GM21723 (cell line): ENCODE data around the gene FGD6.
"Not testable (repeated sequence)": the region's sequence is repeated elsewhere in the genome, so short reads cannot be mapped to it uniquely, and the experiment has no call there.

ENCODE experiments used
- ATAC-seq: cut with Tn5 transposase; IDR thresholded peaks from one replicate; pipeline ENCODE4 v1.9.1; 2021; ENCODE audit warnings: mild to moderate bottlenecking, moderate library complexity; ENCODE audit not compliant: unreplicated experiment

FGD6 gene

GRCh38 chr12:95131589-95132340, 85.5 kb downstream of the FGD6 start:
- no peak for ATAC-seq

- ATAC-seq: no peak
Measured at GRCh38 chr12:95130096-95130495, 87.2 kb downstream of the FGD6 start.

GRCh38 chr12:95129115-95129514, 88.2 kb downstream of the FGD6 start:
- no peak for ATAC-seq

DNA sequence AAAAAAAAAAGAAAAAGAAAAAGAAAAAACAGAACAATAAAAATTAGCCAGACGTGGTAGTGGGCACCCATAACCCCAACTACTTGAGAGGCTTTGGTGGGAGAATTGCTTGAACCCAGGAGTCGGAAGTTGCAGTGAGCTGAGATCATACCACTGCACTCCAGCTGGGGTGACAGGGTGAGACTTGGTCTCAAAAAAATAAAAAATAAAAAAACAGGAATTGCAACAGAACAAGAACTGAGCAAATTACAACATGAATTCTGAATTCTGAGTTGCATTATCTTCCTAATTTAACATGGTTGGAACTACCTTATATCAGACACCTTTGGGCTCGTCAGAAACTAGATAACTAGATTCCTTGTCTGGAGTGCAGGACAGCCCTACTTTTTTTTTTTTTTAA, 90.5 kb downstream of the FGD6 start:
- ATAC-seq: no peak

- no peak for ATAC-seq
Measured at GRCh38 chr12:95126076-95126475, 91.2 kb downstream of the FGD6 start.

- no peak for ATAC-seq
Measured at GRCh38 chr12:95124106-95124505, 93.2 kb downstream of the FGD6 start.

- ATAC-seq: no peak
Measured at GRCh38 chr12:95118788-95119179, 98.5 kb downstream of the FGD6 start.

GRCh38 chr12:95118138-95118787, 99.0 kb downstream of the FGD6 start:
- no peak for ATAC-seq

- peak; percentile 77 for ATAC-seq
Measured at GRCh38 chr12:95117178-95117599, 100.1 kb downstream of the FGD6 start.

DNA sequence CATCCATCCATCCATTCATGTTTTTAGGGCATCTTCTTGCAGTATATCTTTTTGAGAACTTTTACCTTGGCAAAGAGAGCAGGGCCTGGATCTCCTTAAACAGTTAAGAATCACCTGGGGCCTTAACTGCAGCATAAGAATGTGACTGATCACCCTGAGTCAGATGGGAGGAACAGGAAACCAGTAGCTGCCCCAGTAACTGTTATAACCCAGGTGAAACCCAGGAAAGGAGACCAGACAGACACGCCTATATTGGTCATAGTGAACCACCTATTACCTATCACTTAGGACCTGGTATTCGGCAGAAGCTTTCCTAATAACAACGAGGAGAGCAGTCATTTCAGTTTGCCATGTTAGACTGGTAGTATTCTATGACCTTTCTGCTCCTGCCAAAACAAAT, 100.5 kb downstream of the FGD6 start:
- ATAC-seq: peak; percentile 59

- ATAC-seq: no peak
Measured at GRCh38 chr12:95116341-95116740, 100.9 kb downstream of the FGD6 start.

DNA sequence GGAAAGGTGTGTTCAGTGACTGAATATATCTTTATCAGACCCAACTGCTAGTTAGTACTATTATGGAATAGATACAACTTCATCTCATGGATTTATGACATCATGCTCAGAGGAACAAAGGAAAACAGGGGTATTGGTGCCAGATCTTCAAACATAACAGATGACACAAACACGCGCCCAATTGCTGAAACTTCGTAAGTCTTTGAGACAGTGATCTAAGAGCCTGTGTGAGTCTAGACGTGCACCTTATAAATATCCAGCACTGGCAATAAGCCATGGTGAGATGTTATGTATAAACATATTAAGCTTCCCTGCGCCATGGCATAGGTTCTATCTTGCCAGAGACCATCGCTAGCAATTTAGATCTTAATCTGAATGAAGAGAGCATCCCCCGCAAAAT, 101.6 kb downstream of the FGD6 start:
- ATAC-seq: no peak

GRCh38 chr12:95114766-95115405, 102.4 kb downstream of the FGD6 start:
- no peak for ATAC-seq

DNA sequence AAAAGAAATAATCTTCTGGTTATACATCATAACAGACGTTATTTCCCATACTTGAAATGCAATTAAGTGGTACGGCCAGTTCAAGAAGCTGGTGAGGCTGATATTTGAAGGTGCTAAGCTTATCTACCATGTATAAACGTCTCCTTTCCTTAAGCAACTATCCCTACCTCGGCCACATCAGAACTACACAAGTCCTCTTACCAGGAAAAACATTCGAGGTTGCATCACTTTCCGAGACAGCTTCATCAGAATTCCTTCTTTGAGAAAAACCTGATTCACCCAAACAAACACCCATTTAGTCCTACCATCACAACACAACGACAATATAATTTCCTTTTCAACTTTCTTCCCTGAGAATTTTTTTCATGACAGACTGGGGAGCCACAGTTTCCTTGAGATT, 109.9 kb downstream of the FGD6 start:
- no peak for ATAC-seq

DNA sequence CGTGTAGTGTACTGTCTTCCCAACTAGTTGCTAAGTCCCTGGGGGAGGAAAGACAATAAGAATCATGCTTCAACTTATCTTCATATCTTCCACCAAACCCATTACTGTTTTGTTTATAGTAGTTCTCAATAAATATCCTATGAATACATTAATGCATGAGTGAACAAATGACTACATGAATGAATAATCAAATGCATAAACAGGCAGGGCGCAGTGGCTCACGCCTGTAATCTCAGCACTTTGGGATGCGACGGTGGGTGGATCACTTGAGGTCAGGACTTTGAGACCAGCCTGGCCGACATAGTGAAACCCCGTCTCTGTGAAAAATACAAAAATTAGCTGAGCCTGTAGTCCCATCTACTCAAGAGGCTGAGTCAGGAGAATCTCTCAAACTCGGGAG, 111.7 kb downstream of the FGD6 start:
- ATAC-seq: no peak

DNA sequence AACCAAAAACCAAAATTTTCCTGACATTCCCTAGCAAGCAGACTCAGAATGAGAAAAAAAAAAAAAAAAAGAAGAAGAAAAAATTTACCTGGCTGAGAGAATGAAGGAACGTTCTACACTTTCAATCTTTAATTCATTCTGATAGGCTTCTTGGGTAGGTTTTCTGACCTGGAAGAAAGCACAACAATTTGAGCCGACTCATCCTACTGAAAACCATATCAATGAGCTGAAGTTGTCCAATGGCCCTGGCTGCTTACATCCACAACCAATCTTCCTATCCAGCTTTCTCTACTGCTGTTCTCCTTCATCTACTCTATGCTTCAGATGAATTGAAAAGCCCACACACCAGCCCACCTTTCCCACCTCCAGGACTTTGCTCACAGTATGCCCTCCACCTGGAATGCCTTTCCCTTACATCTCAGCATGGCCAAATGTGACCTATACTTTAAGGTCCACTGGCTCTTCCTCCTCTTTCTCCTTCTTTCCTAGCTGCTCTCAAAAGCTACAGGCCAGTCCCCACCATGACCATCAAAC, 112.3 kb downstream of the FGD6 start:
- ATAC-seq: no peak

DNA sequence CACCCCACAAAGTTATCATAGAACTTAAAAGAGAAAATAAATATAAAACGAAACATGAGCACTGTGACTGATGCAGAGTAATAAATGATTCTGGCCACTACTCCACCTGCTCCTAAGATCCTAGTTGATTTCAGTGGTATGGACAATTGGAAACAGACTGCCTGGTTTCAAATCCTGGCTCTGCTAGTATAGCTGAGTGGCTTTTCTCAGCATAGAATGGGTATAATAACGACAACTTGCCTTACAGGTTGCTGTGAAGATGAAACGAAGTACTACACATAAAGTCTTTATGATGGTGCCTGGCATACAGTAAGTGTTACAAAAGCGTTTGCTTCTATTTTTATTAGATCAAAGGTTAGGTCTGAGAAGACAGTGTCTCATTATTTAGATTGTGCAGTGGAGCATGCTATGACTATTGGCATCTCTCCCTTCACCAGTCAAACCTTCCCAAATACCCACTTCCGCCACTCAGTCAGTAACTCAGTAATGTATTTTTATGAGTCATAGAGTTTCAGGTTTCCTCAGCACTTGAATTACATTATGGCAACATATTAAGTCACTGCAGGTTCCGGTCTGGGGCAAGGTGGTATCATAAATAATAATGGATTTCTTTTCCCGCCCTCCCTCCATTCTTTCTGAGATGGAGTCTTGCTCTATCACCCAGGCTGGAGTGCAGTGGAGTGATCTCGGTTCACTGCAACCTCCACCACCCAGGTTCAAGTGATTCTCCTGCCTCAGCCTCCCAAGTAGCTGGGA, 114.2 kb downstream of the FGD6 start:
- ATAC-seq: peak; percentile 96

- ATAC-seq: not testable (repeated sequence)
Measured at GRCh38 chr12:95101957-95102356, 115.3 kb downstream of the FGD6 start.

- ATAC-seq: no peak
Measured at GRCh38 chr12:95100264-95101190, 116.7 kb downstream of the FGD6 start.

DNA sequence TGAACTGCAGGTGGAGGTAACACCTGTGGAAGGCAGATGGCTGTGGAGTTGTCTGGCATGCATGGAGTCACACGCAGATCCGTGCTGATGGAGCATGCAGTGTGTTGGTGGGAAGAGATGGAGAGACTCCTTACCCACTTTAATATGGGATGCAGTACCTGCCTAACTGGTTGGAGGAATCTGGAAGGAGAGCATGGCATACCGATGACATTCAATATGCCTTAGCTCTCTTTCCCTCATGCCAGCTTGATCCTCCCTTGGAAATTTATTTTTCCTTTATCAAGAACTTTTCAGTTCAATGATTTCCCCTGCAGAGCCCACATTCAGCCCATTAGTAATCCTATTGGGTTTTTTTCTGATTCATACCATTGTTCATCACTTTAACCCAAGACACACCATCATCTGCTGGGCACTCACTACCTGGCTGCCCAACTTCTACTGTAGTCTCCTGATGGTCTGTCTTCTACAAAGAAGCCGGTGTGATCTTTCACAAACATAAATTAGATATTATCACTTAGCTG, 117.9 kb downstream of the FGD6 start:
- no peak for ATAC-seq
